ENCODE data around the gene COX6B1. TPM values are rescaled to one million over a fixed set of nuclear protein-coding genes. Genes with fewer than 3 reads are reported as not detected.

COX6B1 gene
- total and polyA plus RNA-seq, 2 of the 8 experiments (the other 6 are each of a cell fraction or from before 2014, with no cell fraction given): 437 to 1,052 TPM

GRCh38 chr19:35693835-35694599 is 45.9 kb downstream of the COX6B1 start (continued):
- TF ChIP-seq PHF8 (conservative IDR thresholded peaks at IDR 0.05; ENCODE audit: low read depth, low read length) (no peak), SRF (IDR thresholded peaks at IDR 0.05; ENCODE audit: low read depth, low read length) (no peak), SIN3A (conservative IDR thresholded peaks at IDR 0.05 in 1 of 2, IDR thresholded peaks at IDR 0.05 in 1 of 2; ENCODE audit: low read depth in 1 of 2, low read length in 2 of 2) (0 out of 4 replicates have a peak, but pooled peaks have one; percentile 55 to 67), GTF2F1 (IDR thresholded peaks at IDR 0.05; ENCODE audit: borderline replicate concordance, low read depth, low read length) (no peak)
